ENCODE results near the gene WDR27.

Gene WDR27

DNA sequence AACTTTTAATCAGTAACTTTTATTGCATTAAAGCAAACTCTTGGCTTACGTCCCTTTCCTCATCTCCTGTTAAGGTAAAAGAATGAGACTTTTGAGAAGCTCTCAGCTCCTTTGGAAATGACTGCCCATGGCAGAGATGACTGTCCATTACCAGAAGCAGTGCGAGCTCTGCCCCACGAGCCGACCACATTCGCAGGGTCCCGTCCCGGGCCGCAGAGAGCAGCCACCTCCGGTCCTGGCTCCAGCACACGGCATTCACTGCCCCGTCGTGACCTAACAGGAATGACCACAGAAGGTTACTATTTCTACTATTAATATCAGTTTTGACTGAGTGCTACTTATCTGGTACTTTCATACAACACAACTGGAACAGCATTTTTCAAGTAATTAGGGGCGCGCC lies 63.4 kb downstream of the WDR27 start:
- H2AK5ac ChIP-seq (ENCODE audit: low read length, severe bottlenecking) = no peak overlapping the region
- H3K36me3 ChIP-seq (ENCODE audit: control insufficient read depth in 1 of 2, insufficient read depth in 2 of 2, low read depth in 1 of 2, low read length in 2 of 2) = peaks cover 29 to 32% of the 10 kb centered on the region in 2 experiments
- no peak overlapping the region for H2BK5ac ChIP-seq (ENCODE audit: low read depth, low read length, poor library complexity, severe bottlenecking)
- H3K18ac ChIP-seq (ENCODE audit: low read depth in 1 of 2, low read length in 2 of 2) = no peak overlapping the region
- no peak overlapping the region for H2BK120ac ChIP-seq (ENCODE audit: low read depth, low read length)
- no peak overlapping the region for H2AFZ ChIP-seq (ENCODE audit: low read depth, low read length)
- no peaks in the 10 kb centered on the region for H3K79me1 ChIP-seq (replicated peaks; ENCODE audit: low read length, poor library complexity, severe bottlenecking)
- no peak overlapping the region for H3K9ac ChIP-seq (ENCODE audit: low read length)
- peaks cover under 1% of the 10 kb centered on the region for H3K4me1 ChIP-seq (ENCODE audit: control insufficient read depth, insufficient read depth, low read depth, low read length)
- H3K14ac ChIP-seq (ENCODE audit: low read length in 2 of 2) = no peak overlapping the region
- H3K4me2 ChIP-seq (ENCODE audit: low read length, poor library complexity, severe bottlenecking) = no peak overlapping the region
- H4K8ac ChIP-seq (ENCODE audit: low read length) = no peak overlapping the region
- no peak overlapping the region for H3K23ac ChIP-seq (ENCODE audit: low read length in 2 of 2)
- no peak overlapping the region for H2BK15ac ChIP-seq (ENCODE audit: low read depth, poor library complexity, severe bottlenecking)
- H3K27ac ChIP-seq (ENCODE audit: low read length, poor library complexity, severe bottlenecking) = no peak overlapping the region
- H3K9me3 ChIP-seq (ENCODE audit: control insufficient read depth, low read length) = no peaks in the 10 kb centered on the region
- no peak overlapping the region for H3K4ac ChIP-seq (ENCODE audit: low read depth in 1 of 2, low read length in 2 of 2)
- H3K4me3 ChIP-seq (ENCODE audit: insufficient read depth in 1 of 2, low read depth in 1 of 2, low read length in 2 of 2) = no peak overlapping the region
- no peaks in the 10 kb centered on the region for H3K27me3 ChIP-seq (ENCODE audit: control insufficient read depth in 1 of 2, insufficient read depth in 1 of 2, low read length in 2 of 2)
- no peak overlapping the region for H4K91ac ChIP-seq (ENCODE audit: low read length)
- 98% methylated on average over 9 of the region's 14 CpGs for WGBS
- no peak overlapping the region for H2BK12ac ChIP-seq (ENCODE audit: low read length in 2 of 2)
- DNase-seq = no peak

- H3K9ac ChIP-seq (ENCODE audit: low read length) = no peak overlapping the region
- H3K9me3 ChIP-seq (ENCODE audit: control insufficient read depth, low read length) = no peaks in the 10 kb centered on the region
- no peak overlapping the region for H3K4ac ChIP-seq (ENCODE audit: low read depth in 1 of 2, low read length in 2 of 2)
- no peak overlapping the region for H3K4me2 ChIP-seq (ENCODE audit: low read length, poor library complexity, severe bottlenecking)
- H3K4me1 ChIP-seq (ENCODE audit: control insufficient read depth, insufficient read depth, low read depth, low read length) = peaks cover 4% of the 10 kb centered on the region
- H2BK12ac ChIP-seq (ENCODE audit: low read length in 2 of 2) = no peak overlapping the region
- H4K91ac ChIP-seq (ENCODE audit: low read length) = peak overlapping the region; percentile 29
- H2BK120ac ChIP-seq (ENCODE audit: low read depth, low read length) = no peak overlapping the region
- no peak overlapping the region for H3K18ac ChIP-seq (ENCODE audit: low read depth in 1 of 2, low read length in 2 of 2)
- H2AFZ ChIP-seq (ENCODE audit: low read depth, low read length) = no peak overlapping the region
- no peak for DNase-seq
- peaks cover 24 to 49% of the 10 kb centered on the region in 2 experiments for H3K36me3 ChIP-seq (ENCODE audit: control insufficient read depth in 1 of 2, insufficient read depth in 2 of 2, low read depth in 1 of 2, low read length in 2 of 2)
- H3K79me1 ChIP-seq (replicated peaks; ENCODE audit: low read length, poor library complexity, severe bottlenecking) = peaks cover 2% of the 10 kb centered on the region
- no peak overlapping the region for H3K14ac ChIP-seq (ENCODE audit: low read length in 2 of 2)
- no peak overlapping the region for H3K23ac ChIP-seq (ENCODE audit: low read length in 2 of 2)
- H3K4me3 ChIP-seq (ENCODE audit: insufficient read depth in 1 of 2, low read depth in 1 of 2, low read length in 2 of 2) = no peak overlapping the region
- no peak overlapping the region for H4K8ac ChIP-seq (ENCODE audit: low read length)
- no peak overlapping the region for H2BK15ac ChIP-seq (ENCODE audit: low read depth, poor library complexity, severe bottlenecking)
- no peak overlapping the region for H3K27ac ChIP-seq (ENCODE audit: low read length, poor library complexity, severe bottlenecking)
- H2AK5ac ChIP-seq (ENCODE audit: low read length, severe bottlenecking) = no peak overlapping the region
- H3K27me3 ChIP-seq (ENCODE audit: control insufficient read depth in 1 of 2, insufficient read depth in 1 of 2, low read length in 2 of 2) = no peaks in the 10 kb centered on the region
- 95% methylated on average over 11 of the region's 12 CpGs for WGBS
- H2BK5ac ChIP-seq (ENCODE audit: low read depth, low read length, poor library complexity, severe bottlenecking) = no peak overlapping the region
Observed at GRCh38 chr6:169635345-169635744, 66.5 kb downstream of the WDR27 start.

DNA sequence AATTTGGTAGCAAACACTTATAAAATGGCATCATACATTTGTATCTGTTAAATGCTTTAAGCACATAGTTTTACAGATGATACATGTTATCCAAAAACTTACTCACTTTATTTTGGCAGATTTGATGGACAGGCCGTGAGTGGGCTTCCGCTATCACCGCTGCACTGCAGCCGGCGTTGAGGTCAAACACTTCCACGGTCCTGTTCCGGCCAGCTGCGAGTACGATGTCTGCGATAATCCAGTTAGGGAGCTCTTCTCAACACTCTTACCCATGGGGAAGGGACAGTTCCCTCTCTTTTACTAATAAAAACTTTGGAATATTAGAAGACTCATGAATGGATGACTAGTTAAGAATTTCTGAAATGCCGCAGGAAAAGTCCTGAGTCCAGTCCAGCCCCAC lies 69.0 kb downstream of the WDR27 start:
- no peak for DNase-seq
- Histone ChIP-seq H2BK5ac (ENCODE audit: low read depth, low read length, poor library complexity, severe bottlenecking) (no peak overlapping the region), H3K79me1 (replicated peaks; ENCODE audit: low read length, poor library complexity, severe bottlenecking) (peaks cover 2% of the 10 kb centered on the region), H2BK120ac (ENCODE audit: low read depth, low read length) (no peak overlapping the region), H2AK5ac (ENCODE audit: low read length, severe bottlenecking) (no peak overlapping the region), H3K4me3 (ENCODE audit: insufficient read depth in 1 of 2, low read depth in 1 of 2, low read length in 2 of 2) (no peak overlapping the region), H3K4ac (ENCODE audit: low read depth in 1 of 2, low read length in 2 of 2) (no peak overlapping the region), H3K4me1 (ENCODE audit: control insufficient read depth, insufficient read depth, low read depth, low read length) (peaks cover 4% of the 10 kb centered on the region), H3K27me3 (ENCODE audit: control insufficient read depth in 1 of 2, insufficient read depth in 1 of 2, low read length in 2 of 2) (no peaks in the 10 kb centered on the region), H3K4me2 (ENCODE audit: low read length, poor library complexity, severe bottlenecking) (no peak overlapping the region), H3K9me3 (ENCODE audit: control insufficient read depth, low read length) (no peaks in the 10 kb centered on the region), H3K23ac (ENCODE audit: low read length in 2 of 2) (no peak overlapping the region), H4K91ac (ENCODE audit: low read length) (no peak overlapping the region), H2AFZ (ENCODE audit: low read depth, low read length) (no peak overlapping the region), H3K14ac (ENCODE audit: low read length in 2 of 2) (no peak overlapping the region), H2BK15ac (ENCODE audit: low read depth, poor library complexity, severe bottlenecking) (no peak overlapping the region), H3K18ac (ENCODE audit: low read depth in 1 of 2, low read length in 2 of 2) (no peak overlapping the region), H4K8ac (ENCODE audit: low read length) (no peak overlapping the region), H3K27ac (ENCODE audit: low read length, poor library complexity, severe bottlenecking) (no peak overlapping the region), H2BK12ac (ENCODE audit: low read length in 2 of 2) (no peak overlapping the region), H3K9ac (ENCODE audit: low read length) (no peak overlapping the region), H3K36me3 (ENCODE audit: control insufficient read depth in 1 of 2, insufficient read depth in 2 of 2, low read depth in 1 of 2, low read length in 2 of 2) (peaks cover 17 to 49% of the 10 kb centered on the region in 2 experiments)
- over 99% methylated on average over 11 of the region's 11 CpGs for WGBS

- Histone ChIP-seq H3K14ac (ENCODE audit: low read length in 2 of 2) (no peak overlapping the region), H2BK5ac (ENCODE audit: low read depth, low read length, poor library complexity, severe bottlenecking) (no peak overlapping the region), H3K9me3 (ENCODE audit: control insufficient read depth, low read length) (no peaks in the 10 kb centered on the region), H3K4me2 (ENCODE audit: low read length, poor library complexity, severe bottlenecking) (no peak overlapping the region), H3K4me3 (ENCODE audit: insufficient read depth in 1 of 2, low read depth in 1 of 2, low read length in 2 of 2) (no peak overlapping the region), H3K27ac (ENCODE audit: low read length, poor library complexity, severe bottlenecking) (no peak overlapping the region), H3K23ac (ENCODE audit: low read length in 2 of 2) (no peak overlapping the region), H2BK15ac (ENCODE audit: low read depth, poor library complexity, severe bottlenecking) (no peak overlapping the region), H3K36me3 (ENCODE audit: control insufficient read depth in 1 of 2, insufficient read depth in 2 of 2, low read depth in 1 of 2, low read length in 2 of 2) (peaks cover 43 to 61% of the 10 kb centered on the region in 2 experiments), H3K27me3 (ENCODE audit: control insufficient read depth in 1 of 2, insufficient read depth in 1 of 2, low read length in 2 of 2) (no peaks in the 10 kb centered on the region), H3K79me1 (replicated peaks; ENCODE audit: low read length, poor library complexity, severe bottlenecking) (peaks cover 2% of the 10 kb centered on the region), H2AK5ac (ENCODE audit: low read length, severe bottlenecking) (no peak overlapping the region), H3K18ac (ENCODE audit: low read depth in 1 of 2, low read length in 2 of 2) (no peak overlapping the region), H4K8ac (ENCODE audit: low read length) (no peak overlapping the region), H3K4me1 (ENCODE audit: control insufficient read depth, insufficient read depth, low read depth, low read length) (peaks cover 4% of the 10 kb centered on the region), H4K91ac (ENCODE audit: low read length) (no peak overlapping the region), H2BK12ac (ENCODE audit: low read length in 2 of 2) (no peak overlapping the region), H3K9ac (ENCODE audit: low read length) (no peak overlapping the region), H2BK120ac (ENCODE audit: low read depth, low read length) (no peak overlapping the region), H3K4ac (ENCODE audit: low read depth in 1 of 2, low read length in 2 of 2) (no peak overlapping the region), H2AFZ (ENCODE audit: low read depth, low read length) (no peak overlapping the region)
- no peak for DNase-seq
- WGBS = 75% methylated on average over 4 of the region's 4 CpGs
Observed at GRCh38 chr6:169629256-169629655, 72.6 kb downstream of the WDR27 start.
